ENCODE results near the gene TBC1D22A. TPM values are rescaled to one million over a fixed set of nuclear protein-coding genes. Genes with fewer than 3 reads are reported as not detected.
A peak's percentile ranks its signal among the peaks of the same experiment; 100 is the strongest.

The TBC1D22A gene
- total and polyA plus RNA-seq, 11 donors: 9.4 to 30.7 (median 18.6) TPM

GRCh38 chr22:46864314-46865051 lies 102.0 kb downstream of the TBC1D22A start:
- H3K27me3 ChIP-seq: no peaks in the 10 kb centered on the region
- H3K27ac ChIP-seq: no peak overlapping the region
- no peak overlapping the region for H3K4me3 ChIP-seq
- no peaks in the 10 kb centered on the region for H3K9me3 ChIP-seq
- ATAC-seq: peak in 1 of 4 donors; percentile 26
- 94 to 96% (median 95%) methylated on average over 7 to 10 of the region's 10 CpGs for WGBS, 4 donors
- intact Hi-C loops (cut with DNase I): no loop called here
- peaks cover 0 to 16% (median 0%) of the 10 kb centered on the region in 9 donors for H3K36me3 ChIP-seq
- H3K4me1 ChIP-seq: no peaks in the 10 kb centered on the region
- TF ChIP-seq POLR2A (IDR thresholded peaks at IDR 0.05): no peak
- TF ChIP-seq CTCF (IDR thresholded peaks at IDR 0.05): no peak
- DNase-seq: no peak

DNA sequence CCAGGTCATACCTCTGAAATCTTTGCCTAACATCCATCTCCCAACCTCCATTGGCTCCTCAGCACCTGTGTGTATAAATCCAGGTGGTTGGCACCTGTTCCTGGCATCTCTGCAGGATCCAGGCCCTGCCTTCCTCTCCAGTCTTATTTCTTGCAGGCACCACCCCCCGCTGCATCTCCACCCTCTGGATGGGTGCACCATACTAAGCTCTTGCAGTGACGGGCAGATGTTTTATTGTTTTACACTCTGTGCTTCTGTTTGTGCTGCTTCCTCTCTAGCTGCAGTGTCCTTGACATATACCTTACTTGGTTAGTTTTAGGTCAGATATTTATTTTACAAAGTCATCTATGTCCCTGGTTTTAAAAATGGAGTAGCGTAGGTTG lies 102.6 kb downstream of the TBC1D22A start:
- Histone ChIP-seq H3K9me3 (peaks cover 0 to 5% (median 0%) of the 10 kb centered on the region in 12 donors), H3K4me1 (no peaks in the 10 kb centered on the region), H3K27me3 (no peaks in the 10 kb centered on the region), H3K4me3 (no peak overlapping the region), H3K36me3 (peaks cover 0 to 16% (median 0%) of the 10 kb centered on the region in 9 donors), H3K27ac (no peak overlapping the region)
- ATAC-seq (no peak), DNase-seq (no peak)
- TF ChIP-seq POLR2A (IDR thresholded peaks at IDR 0.05): no peak
- TF ChIP-seq CTCF (IDR thresholded peaks at IDR 0.05): no peak
- 98 to 100% (median 99%) methylated on average over 3 of the region's 3 CpGs for WGBS, 4 donors
- intact Hi-C loops (cut with DNase I): no loop called here

GRCh38 chr22:46865642-46866041 lies 103.2 kb downstream of the TBC1D22A start:
- Histone ChIP-seq H3K27ac (no peak overlapping the region), H3K27me3 (no peaks in the 10 kb centered on the region), H3K4me3 (no peak overlapping the region), H3K9me3 (peaks cover 0 to 11% (median 3%) of the 10 kb centered on the region in 12 donors), H3K36me3 (peaks cover 0 to 16% (median 0%) of the 10 kb centered on the region in 9 donors), H3K4me1 (no peaks in the 10 kb centered on the region)
- TF ChIP-seq CTCF (IDR thresholded peaks at IDR 0.05) (no peak), POLR2A (IDR thresholded peaks at IDR 0.05) (no peak)
- intact Hi-C loops (cut with DNase I): no loop called here
- 96 to 98% (median 97%) methylated on average over 7 of the region's 7 CpGs for WGBS, 4 donors
- DNase-seq: no peak
- no peak for ATAC-seq

GRCh38 chr22:46866591-46866990 lies 104.1 kb downstream of the TBC1D22A start:
- no peaks in the 10 kb centered on the region for H3K27me3 ChIP-seq
- H3K27ac ChIP-seq: no peak overlapping the region
- no peak overlapping the region for H3K4me3 ChIP-seq
- 89 to 94% (median 91%) methylated on average over 8 of the region's 8 CpGs for WGBS, 4 donors
- intact Hi-C loops (cut with DNase I): no loop called here
- ATAC-seq: no peak
- H3K4me1 ChIP-seq: no peaks in the 10 kb centered on the region
- no peak for DNase-seq
- TF ChIP-seq CTCF (IDR thresholded peaks at IDR 0.05) (no peak), POLR2A (IDR thresholded peaks at IDR 0.05) (no peak)
- peaks cover 0 to 20% (median 12%) of the 10 kb centered on the region in 12 donors for H3K9me3 ChIP-seq
- peaks cover 0 to 16% (median 0%) of the 10 kb centered on the region in 9 donors for H3K36me3 ChIP-seq

Data from heart left ventricle (tissue), 16 donors.